IMR-90 (cell line): ENCODE measurements around the gene RPS29. TPM values are rescaled to one million over a fixed set of nuclear protein-coding genes. Genes with fewer than 3 reads are reported as not detected.

Source experiments
- ATAC-seq: fragments of 200-7000 bp; cut with Tn5 transposase; 2 replicates; pipeline ENCODE4 v1.9.1; 2020; ENCODE audit warnings: low read depth, mild to moderate bottlenecking, moderate library complexity
- BruUV-seq: library from RNA; stranded (reverse); fragments of 400-500 nt; replicated peaks from 2 replicates; lab custom pipeline; 2021; lab: Mats Ljungman, UMichigan
- CTCF ChIA-PET: fragments of 300-600 bp; formaldehyde crosslinking; extraction: SDS; loops from one replicate; lab custom pipeline; 2021; ENCODE audit warnings: antibody characterized with exemption; lab: Yijun Ruan, JAX
- POLR2A ChIA-PET: fragments of 300-600 bp; sonication (Branson Sonifier 250); formaldehyde crosslinking; loops from one replicate; lab custom pipeline; 2022; ENCODE audit warnings: antibody characterized with exemption; ENCODE audit not compliant: unreplicated experiment; lab: Charles Lee
- DNase-seq: peaks from one replicate; pipeline ENCODE4 v3.0.0; 2013
- H2AFZ ChIP-seq: replicated peaks from 2 replicates; pipeline ENCODE3; 2013; ENCODE audit warnings: low read length, mild to moderate bottlenecking; ENCODE audit not compliant: poor library complexity
- H2AK5ac ChIP-seq: 2 replicates; pipeline ENCODE4 v1.6.1; 2013; ENCODE audit warnings: low read depth, low read length, inconsistent platforms
- H2AK9ac ChIP-seq: replicated peaks from 2 replicates; pipeline ENCODE3; 2013; ENCODE audit warnings: mild to moderate bottlenecking, low read depth, low read length, moderate library complexity; ENCODE audit not compliant: poor library complexity
- H2BK120ac ChIP-seq: 2 replicates; pipeline ENCODE4 v1.6.1; 2013; ENCODE audit warnings: low read depth, low read length, inconsistent platforms
- H2BK15ac ChIP-seq: 3 replicates; pipeline ENCODE4 v1.6.1; 2013; ENCODE audit warnings: low read depth, low read length, inconsistent platforms
- H2BK20ac ChIP-seq: 2 replicates; pipeline ENCODE4 v1.6.1; 2013; ENCODE audit warnings: low read depth, mild to moderate bottlenecking, inconsistent platforms, low read length, moderate library complexity
- H2BK5ac ChIP-seq: 2 replicates; pipeline ENCODE4 v1.6.1; 2013; ENCODE audit warnings: mild to moderate bottlenecking, low read depth, low read length, inconsistent platforms; ENCODE audit not compliant: poor library complexity, severe bottlenecking
- H3K14ac ChIP-seq: replicated peaks from 2 replicates; pipeline ENCODE4 v1.6.1; 2013; ENCODE audit warnings: low read depth, low read length, inconsistent platforms
- H3K18ac ChIP-seq: 2 replicates; pipeline ENCODE4 v1.6.1; 2013; ENCODE audit warnings: low read depth, low read length, control low read depth
- H3K23ac ChIP-seq: 2 replicates; pipeline ENCODE4 v1.6.1; 2013; ENCODE audit warnings: low read depth, low read length, inconsistent platforms
- H3K27ac ChIP-seq: 2 replicates; pipeline ENCODE4 v1.5.1; 2013; ENCODE audit warnings: mild to moderate bottlenecking, control low read depth, low read length; ENCODE audit not compliant: insufficient read depth
- H3K27me3 ChIP-seq: 2 replicates; pipeline ENCODE4 v1.6.1; 2013; ENCODE audit warnings: low read length; ENCODE audit not compliant: control insufficient read depth, insufficient read depth
- H3K36me3 ChIP-seq: 2 replicates; pipeline ENCODE4 v1.6.1; 2013; ENCODE audit warnings: low read length, mixed read lengths; ENCODE audit not compliant: control insufficient read depth, insufficient read depth
- H3K4ac ChIP-seq: 2 replicates; pipeline ENCODE4 v1.6.1; 2013; ENCODE audit warnings: low read depth, low read length, inconsistent platforms
- H3K4me1 ChIP-seq: 2 replicates; pipeline ENCODE4 v1.6.1; 2013; ENCODE audit warnings: low read length, mixed read lengths; ENCODE audit not compliant: control insufficient read depth, insufficient read depth
- H3K4me2 ChIP-seq: 2 replicates; pipeline ENCODE4 v1.6.1; 2013; ENCODE audit warnings: low read depth, mild to moderate bottlenecking, control low read depth, low read length, moderate library complexity
- H3K4me3 ChIP-seq: 2 replicates; pipeline ENCODE4 v1.5.1; 2013; ENCODE audit warnings: low read depth, mild to moderate bottlenecking, control low read depth, low read length, moderate library complexity; ENCODE audit not compliant: insufficient read depth
- H3K56ac ChIP-seq: 2 replicates; pipeline ENCODE4 v1.6.1; 2013; ENCODE audit warnings: low read length, inconsistent platforms; ENCODE audit not compliant: insufficient read depth; ENCODE audit errors: extremely low read depth
- H3K79me1 ChIP-seq, 2 experiments: 2 replicates each; pipeline ENCODE4 v1.6.1; 2013; ENCODE audit warnings: low read length in 2 of 2, inconsistent platforms in 1 of 2, low read depth in 1 of 2
- H3K9ac ChIP-seq: 2 replicates; pipeline ENCODE4 v1.6.1; 2013; ENCODE audit warnings: low read depth, low read length, control low read depth
- H3K9me1 ChIP-seq: 2 replicates; pipeline ENCODE4 v1.6.1; 2013; ENCODE audit warnings: low read length, inconsistent platforms; ENCODE audit not compliant: insufficient read depth
- H3K9me3 ChIP-seq: 2 replicates; pipeline ENCODE4 v1.6.1; 2013; ENCODE audit warnings: low read length; ENCODE audit not compliant: control insufficient read depth, insufficient read depth
- H4K20me1 ChIP-seq: 2 replicates; pipeline ENCODE4 v1.6.1; 2013; ENCODE audit warnings: low read length, inconsistent platforms; ENCODE audit not compliant: insufficient read depth
- H4K5ac ChIP-seq: 2 replicates; pipeline ENCODE4 v1.6.1; 2013; ENCODE audit warnings: mild to moderate bottlenecking, low read depth, low read length, control low read depth
- H4K8ac ChIP-seq, 2 experiments: 2 replicates each; pipeline ENCODE4 v1.6.1; 2013; ENCODE audit warnings: low read depth in 2 of 2, low read length in 2 of 2, control low read depth in 1 of 2, inconsistent platforms in 1 of 2
- H4K91ac ChIP-seq: 2 replicates; pipeline ENCODE4 v1.6.1; 2013; ENCODE audit warnings: low read depth, low read length, inconsistent platforms; ENCODE audit not compliant: insufficient read depth
- BHLHE40 ChIP-seq: fragments of 150-350 bp; IDR thresholded peaks from 2 replicates; pipeline ENCODE4 v1.6.1; 2016; ENCODE audit warnings: mild to moderate bottlenecking, low read depth, low read length
- CEBPB ChIP-seq: IDR thresholded peaks from 2 replicates; pipeline ENCODE4 v1.6.1; 2012; ENCODE audit warnings: low read depth, low read length, improper control_type of control experiment
- CHD1 ChIP-seq: IDR thresholded peaks from 2 replicates; pipeline ENCODE4 v1.6.1; 2012; ENCODE audit warnings: low read depth, low read length, improper control_type of control experiment
- MAFK ChIP-seq: IDR thresholded peaks from 2 replicates; pipeline ENCODE4 v1.6.1; 2012; ENCODE audit warnings: low read depth, low read length, improper control_type of control experiment
- MXI1 ChIP-seq: IDR thresholded peaks from 2 replicates; pipeline ENCODE4 v1.6.1; 2012; ENCODE audit warnings: low read depth, mild to moderate bottlenecking, low read length, moderate library complexity, borderline replicate concordance
- NFE2L2 ChIP-seq: fragments of 150-350 bp; IDR thresholded peaks from 2 replicates; pipeline ENCODE4 v1.6.1; 2016; ENCODE audit warnings: low read depth, mild to moderate bottlenecking, low read length
- POLR2A ChIP-seq: IDR thresholded peaks from 2 replicates; pipeline ENCODE4 v1.6.1; 2012; ENCODE audit warnings: mild to moderate bottlenecking, low read depth, low read length
- RAD21 ChIP-seq: IDR thresholded peaks from 2 replicates; pipeline ENCODE4 v1.6.1; 2012; ENCODE audit warnings: low read length, improper control_type of control experiment
- RCOR1 ChIP-seq: IDR thresholded peaks from 2 replicates; pipeline ENCODE4 v1.6.1; 2012; ENCODE audit warnings: mild to moderate bottlenecking, low read length, improper control_type of control experiment; ENCODE audit not compliant: insufficient replicate concordance
- RFX5 ChIP-seq: IDR thresholded peaks from 2 replicates; pipeline ENCODE4 v1.8.0; 2012; ENCODE audit warnings: low read depth, mild to moderate bottlenecking, low read length, moderate library complexity
- SMC3 ChIP-seq: fragments of 150-350 bp; IDR thresholded peaks from 2 replicates; pipeline ENCODE4 v1.6.1; 2016; ENCODE audit warnings: low read depth, mild to moderate bottlenecking, antibody characterized with exemption, low read length, moderate library complexity
- WGBS, 2 experiments: methylation state at CpG; one replicate each; pipeline versions ENCODE4 v1.1.5 to v1.1.7; 2013; ENCODE audit warnings: missing lambda C conversion rate in 2 of 2; ENCODE audit not compliant: insufficient read length in 1 of 2; ENCODE audit errors: extremely low coverage in 2 of 2; 5-methylcytosine and 5-hydroxymethylcytosine counted together
- dilution Hi-C: fragments of 300-500 bp; cut with HindIII; formaldehyde crosslinking; loops from one replicate; pipeline ENCODE4 v1.14.3; 2018; ENCODE audit warnings: low sequenced_read_pairs; ENCODE audit not compliant: unreplicated experiment
- in situ Hi-C: fragments of 300-500 bp; cut with MboI; formaldehyde crosslinking; loops from 3 replicates; pipeline ENCODE4 v1.14.3; 2019; ENCODE audit warnings: low sequenced_read_pairs, inconsistent platforms, mixed read lengths
- intact Hi-C: fragments of 100-400 bp; cut with micrococcal nuclease; formaldehyde crosslinking; loops from 2 replicates; pipeline ENCODE4 v1.10.0; 2022
- polyA plus RNA-seq, 3 experiments: library from polyadenylated mRNA; depleted of rRNA; stranded (reverse); fragments of >200 nt; gene quantifications; 2 replicates each; pipeline ENCODE4 v1.2.3, GENCODE V29; 2012; ENCODE audit warnings: low replicate concordance in 1 of 3
- total RNA-seq: library from RNA; depleted of rRNA; stranded (reverse); fragments of >200 nt; gene quantifications from 2 replicates; pipeline ENCODE4 v1.2.3, GENCODE V29; 2012
- TF ChIP-seq, protein P1 (sequence below): fragments of 150-350 bp; IDR thresholded peaks from 2 replicates; pipeline ENCODE4 v1.6.1; 2017; ENCODE audit warnings: mild to moderate bottlenecking, antibody characterized with exemption, low read length, low read depth
- TF ChIP-seq, protein P2 (sequence below): fragments of 150-350 bp; IDR thresholded peaks from 2 replicates; pipeline ENCODE4 v1.6.1; 2016; ENCODE audit warnings: low read depth, mild to moderate bottlenecking, low read length, moderate library complexity, borderline replicate concordance
- TF ChIP-seq, protein P3 (sequence below): conservative IDR thresholded peaks from 2 replicates; pipeline ENCODE4 v1.5.1; 2012; ENCODE audit warnings: mild to moderate bottlenecking, low read depth, low read length, improper control_type of control experiment

RPS29 gene
- total and polyA plus RNA-seq, 2 of the 4 experiments (the other 2 are of a cell fraction), result 318 to 10,393 TPM

DNA sequence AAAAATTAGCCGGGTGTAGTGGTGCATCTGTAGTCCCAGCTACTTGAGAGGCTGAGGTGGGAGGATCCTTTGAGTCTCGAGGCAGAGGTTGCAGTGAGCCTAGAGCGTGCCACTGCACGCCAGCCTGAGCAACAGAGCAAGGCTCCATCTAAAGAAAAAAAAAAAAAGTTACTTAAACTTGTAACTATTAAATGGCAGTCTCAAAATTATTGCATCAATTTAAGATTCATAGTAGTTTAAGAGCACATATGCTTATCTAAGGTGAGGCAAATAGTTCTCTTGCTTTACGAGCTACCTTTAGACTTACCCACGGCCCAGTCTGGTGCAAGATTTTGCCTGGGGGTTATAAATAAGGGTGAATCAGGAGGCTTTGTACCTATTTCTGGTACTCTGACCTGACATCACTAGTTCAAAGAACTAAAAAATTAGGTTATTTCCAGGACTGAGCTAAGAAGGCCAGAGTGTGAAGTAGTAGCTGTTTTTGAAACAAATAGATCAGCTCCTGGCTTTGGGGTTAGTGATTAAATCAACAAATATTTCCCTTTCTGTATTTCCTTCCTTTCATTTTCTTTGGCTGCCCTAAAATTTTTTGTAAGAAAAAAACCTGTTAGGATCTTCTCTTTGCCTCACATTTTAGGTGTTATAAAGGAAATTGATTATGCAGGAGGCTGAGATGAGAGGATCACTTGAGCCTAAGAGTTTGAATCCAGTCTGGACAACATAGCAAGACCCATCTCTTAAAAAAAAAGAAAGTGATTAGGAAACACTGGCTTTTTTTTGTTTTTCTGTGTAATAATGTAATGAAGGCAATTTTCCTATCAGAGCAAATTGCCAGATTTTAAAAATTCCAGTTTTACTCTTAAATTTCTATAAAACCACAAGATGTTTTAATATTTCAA, 38.0 kb upstream of the RPS29 start:
- Histone ChIP-seq H3K4me3 (no peak overlapping the region), H3K18ac (no peak overlapping the region), H2AK9ac (no peak overlapping the region), H2BK15ac (no peak overlapping the region), H2BK5ac (no peak overlapping the region), H3K14ac (no peak overlapping the region), H3K79me1 (peaks cover 4 to 47% of the 10 kb centered on the region in 2 experiments; a peak in 2 of 4 replicates), H3K4me2 (no peak overlapping the region), H2AK5ac (no peak overlapping the region), H4K20me1 (peaks cover 38% of the 10 kb centered on the region), H4K8ac (no peak overlapping the region), H3K36me3 (peaks cover 3% of the 10 kb centered on the region; the same call in 1 of the 2 replicates), H2BK120ac (no peak overlapping the region), H3K27ac (no peak overlapping the region), H3K4me1 (peaks cover 9% of the 10 kb centered on the region), H3K9me1 (no peaks in the 10 kb centered on the region; the same call in 1 of the 2 replicates), H3K27me3 (no peaks in the 10 kb centered on the region), H2BK20ac (no peak overlapping the region), H4K5ac (no peak overlapping the region), H3K9ac (no peak overlapping the region), H3K23ac (0 out of 2 replicates have a peak overlapping the region, but pooled peaks have one; percentile 8), H3K4ac (no peak overlapping the region), H2AFZ (no peak overlapping the region), H3K9me3 (no peaks in the 10 kb centered on the region), H4K91ac (no peak overlapping the region), H3K56ac (no peak overlapping the region)
- no TSS peak for BruUV-seq
- ChIA-PET POLR2A (no interaction called here), CTCF (interaction anchor here (0.6 to 0.9 kb wide), 3 partner anchors 10 to 159 kb away, joined by 3 to 5 read pairs (median 4); no protein-coding TSS in a partner anchor)
- in situ Hi-C loops, result no loop called here
- ATAC-seq, result no peak
- dilution Hi-C loops, result no loop called here
- intact Hi-C loops, result no loop called here
- DNase-seq, result no peak
- WGBS, 2 experiments, result no CpG with 5 or more reads among the region's 6 CpGs
- TF ChIP-seq, protein P1, sequence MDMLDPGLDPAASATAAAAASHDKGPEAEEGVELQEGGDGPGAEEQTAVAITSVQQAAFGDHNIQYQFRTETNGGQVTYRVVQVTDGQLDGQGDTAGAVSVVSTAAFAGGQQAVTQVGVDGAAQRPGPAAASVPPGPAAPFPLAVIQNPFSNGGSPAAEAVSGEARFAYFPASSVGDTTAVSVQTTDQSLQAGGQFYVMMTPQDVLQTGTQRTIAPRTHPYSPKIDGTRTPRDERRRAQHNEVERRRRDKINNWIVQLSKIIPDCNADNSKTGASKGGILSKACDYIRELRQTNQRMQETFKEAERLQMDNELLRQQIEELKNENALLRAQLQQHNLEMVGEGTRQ, result no peak
- TF ChIP-seq, protein P2, sequence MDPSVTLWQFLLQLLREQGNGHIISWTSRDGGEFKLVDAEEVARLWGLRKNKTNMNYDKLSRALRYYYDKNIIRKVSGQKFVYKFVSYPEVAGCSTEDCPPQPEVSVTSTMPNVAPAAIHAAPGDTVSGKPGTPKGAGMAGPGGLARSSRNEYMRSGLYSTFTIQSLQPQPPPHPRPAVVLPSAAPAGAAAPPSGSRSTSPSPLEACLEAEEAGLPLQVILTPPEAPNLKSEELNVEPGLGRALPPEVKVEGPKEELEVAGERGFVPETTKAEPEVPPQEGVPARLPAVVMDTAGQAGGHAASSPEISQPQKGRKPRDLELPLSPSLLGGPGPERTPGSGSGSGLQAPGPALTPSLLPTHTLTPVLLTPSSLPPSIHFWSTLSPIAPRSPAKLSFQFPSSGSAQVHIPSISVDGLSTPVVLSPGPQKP, result no peak
- TF ChIP-seq RFX5 (no peak), MAFK (no peak), CHD1 (no peak), CEBPB (no peak), MXI1 (no peak), SMC3 (no peak), BHLHE40 (no peak), NFE2L2 (no peak), RAD21 (no peak), POLR2A (no peak), RCOR1 (no peak)
- TF ChIP-seq, protein P3, sequence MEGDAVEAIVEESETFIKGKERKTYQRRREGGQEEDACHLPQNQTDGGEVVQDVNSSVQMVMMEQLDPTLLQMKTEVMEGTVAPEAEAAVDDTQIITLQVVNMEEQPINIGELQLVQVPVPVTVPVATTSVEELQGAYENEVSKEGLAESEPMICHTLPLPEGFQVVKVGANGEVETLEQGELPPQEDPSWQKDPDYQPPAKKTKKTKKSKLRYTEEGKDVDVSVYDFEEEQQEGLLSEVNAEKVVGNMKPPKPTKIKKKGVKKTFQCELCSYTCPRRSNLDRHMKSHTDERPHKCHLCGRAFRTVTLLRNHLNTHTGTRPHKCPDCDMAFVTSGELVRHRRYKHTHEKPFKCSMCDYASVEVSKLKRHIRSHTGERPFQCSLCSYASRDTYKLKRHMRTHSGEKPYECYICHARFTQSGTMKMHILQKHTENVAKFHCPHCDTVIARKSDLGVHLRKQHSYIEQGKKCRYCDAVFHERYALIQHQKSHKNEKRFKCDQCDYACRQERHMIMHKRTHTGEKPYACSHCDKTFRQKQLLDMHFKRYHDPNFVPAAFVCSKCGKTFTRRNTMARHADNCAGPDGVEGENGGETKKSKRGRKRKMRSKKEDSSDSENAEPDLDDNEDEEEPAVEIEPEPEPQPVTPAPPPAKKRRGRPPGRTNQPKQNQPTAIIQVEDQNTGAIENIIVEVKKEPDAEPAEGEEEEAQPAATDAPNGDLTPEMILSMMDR, result no peak
